NCI-H510A treated with DMSO at 0.1 percent for 48 hours (cell line): Measurements from ENCODE around the gene CSNK2A2.

Experiments used
- DNase-seq: peaks from one replicate; lab custom pipeline; 2025; lab: John Stamatoyannopoulos, UW

The CSNK2A2 gene

DNA sequence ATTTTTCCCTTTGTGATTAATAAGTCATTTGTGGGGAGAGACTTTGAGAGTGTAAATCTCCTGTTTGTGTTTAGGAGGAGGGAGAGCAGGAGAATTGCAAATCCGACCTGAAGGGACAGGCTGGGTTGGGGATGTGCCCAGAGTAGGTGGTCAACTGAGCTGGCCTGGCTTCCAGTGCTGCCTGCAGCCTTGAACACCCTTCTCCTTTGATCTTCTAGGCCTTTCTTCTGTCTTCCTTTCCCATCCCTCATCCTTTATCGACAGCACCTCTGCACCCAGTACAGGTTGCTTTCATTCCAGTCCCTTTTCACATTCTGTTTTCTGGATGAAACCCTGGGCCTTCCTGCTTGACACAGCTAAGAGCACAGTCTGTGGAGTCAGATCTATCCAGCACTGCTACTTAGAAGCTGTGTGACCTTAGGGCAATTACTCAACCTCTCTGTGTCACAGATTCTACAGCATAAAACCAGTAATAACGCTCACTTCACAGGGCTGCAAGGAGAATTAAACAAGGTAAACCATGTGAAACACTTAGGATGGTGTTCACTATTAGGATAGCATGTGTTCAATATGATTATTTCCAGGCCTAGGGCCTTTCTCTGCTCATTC is 1.0 kb upstream of the CSNK2A2 start:
- DNase-seq = no peak

DNA sequence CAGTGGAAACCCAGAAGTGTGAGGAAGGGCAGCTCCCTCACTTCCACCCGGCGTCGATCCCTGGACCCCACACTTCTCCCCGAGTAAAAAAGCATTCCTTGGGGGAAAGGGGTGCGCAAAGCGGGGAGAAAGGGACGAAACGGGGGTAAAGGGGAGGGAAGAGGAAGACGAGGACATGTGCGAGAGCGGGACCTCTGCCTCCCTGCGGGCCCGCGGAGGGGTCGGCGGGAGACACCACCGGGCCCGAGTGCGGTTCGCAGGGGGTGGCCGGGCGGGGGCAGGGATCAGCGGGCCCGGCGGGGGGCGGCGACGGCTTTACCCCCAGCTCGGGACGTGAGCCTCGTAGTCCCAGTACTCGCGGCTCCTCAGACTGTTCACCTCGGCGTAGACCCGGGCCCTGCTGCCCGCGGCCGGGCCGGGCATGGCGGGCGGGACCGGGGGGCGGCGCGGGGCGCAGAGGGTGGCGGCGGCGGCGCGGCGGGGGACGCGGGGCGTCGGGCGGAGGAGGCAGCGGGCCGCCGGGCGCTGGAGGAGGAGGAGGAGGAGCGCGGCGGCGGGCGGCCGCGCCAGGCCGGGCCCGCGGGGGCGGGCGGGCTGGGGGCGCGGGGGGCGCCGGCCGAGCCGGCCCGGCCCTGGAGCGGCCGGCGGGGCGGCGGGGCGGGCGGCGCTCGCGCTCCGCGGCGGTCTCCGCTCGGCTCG is 443 bp downstream of the CSNK2A2 start:
- DNase-seq = no peak

GRCh38 chr16:58196898-58197313 is 1.0 kb downstream of the CSNK2A2 start:
- DNase-seq = no peak

DNA sequence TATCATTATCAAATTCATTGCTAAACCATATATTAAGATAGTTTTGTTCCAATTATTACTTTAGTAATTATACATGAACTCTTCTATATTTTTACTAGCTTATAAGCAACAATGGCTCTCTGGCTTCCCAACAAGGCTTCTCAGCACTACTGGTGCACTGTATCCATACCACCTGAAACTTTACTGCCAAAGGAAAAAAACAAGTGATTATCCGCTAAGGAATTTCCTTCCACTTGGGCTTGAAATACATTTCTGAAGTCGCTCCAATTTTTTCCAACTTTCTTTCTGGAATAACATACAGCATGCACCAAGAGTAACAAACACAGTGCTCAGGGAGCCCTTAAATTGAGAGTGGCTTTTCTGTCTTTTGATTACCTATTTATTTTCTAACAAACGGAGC is 2.1 kb downstream of the CSNK2A2 start:
- no peak for DNase-seq

DNA sequence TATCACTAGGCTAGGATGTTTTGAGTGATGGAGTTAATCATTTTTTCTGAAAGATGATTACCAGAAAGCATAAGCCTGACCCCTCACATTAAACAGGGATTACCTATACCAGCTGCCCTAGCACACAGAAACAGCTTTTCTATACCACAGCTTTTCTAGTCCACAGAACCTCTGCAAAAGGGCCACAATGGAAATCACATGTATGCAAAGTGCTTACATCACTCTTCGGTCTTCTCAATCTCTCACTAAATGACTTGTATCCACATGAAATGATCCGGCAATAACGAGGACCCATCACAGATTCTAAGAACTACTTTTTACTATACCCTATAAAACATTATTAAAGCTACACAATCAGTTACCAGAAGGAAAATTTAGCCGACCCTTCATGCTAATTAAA is 2.6 kb downstream of the CSNK2A2 start:
- no peak for DNase-seq

DNA sequence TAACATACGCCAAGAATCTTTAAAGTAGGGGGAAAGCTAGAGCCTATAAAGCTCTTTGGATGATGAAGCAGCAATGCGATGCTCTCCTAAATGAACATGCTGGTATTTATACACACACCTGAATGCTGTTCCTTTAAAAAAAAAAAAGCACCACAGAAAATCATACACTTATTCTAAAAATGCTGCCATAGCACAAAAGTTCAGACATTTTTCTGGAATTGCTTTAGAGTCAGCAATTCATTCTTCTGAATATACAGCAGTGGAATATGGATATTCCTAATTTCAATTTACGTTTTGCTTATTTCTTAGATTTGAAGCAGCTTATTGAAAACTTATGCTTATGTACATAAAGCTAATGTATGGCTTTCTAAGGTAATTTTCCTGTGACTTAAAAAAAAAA is 3.1 kb downstream of the CSNK2A2 start:
- DNase-seq = no peak

DNA sequence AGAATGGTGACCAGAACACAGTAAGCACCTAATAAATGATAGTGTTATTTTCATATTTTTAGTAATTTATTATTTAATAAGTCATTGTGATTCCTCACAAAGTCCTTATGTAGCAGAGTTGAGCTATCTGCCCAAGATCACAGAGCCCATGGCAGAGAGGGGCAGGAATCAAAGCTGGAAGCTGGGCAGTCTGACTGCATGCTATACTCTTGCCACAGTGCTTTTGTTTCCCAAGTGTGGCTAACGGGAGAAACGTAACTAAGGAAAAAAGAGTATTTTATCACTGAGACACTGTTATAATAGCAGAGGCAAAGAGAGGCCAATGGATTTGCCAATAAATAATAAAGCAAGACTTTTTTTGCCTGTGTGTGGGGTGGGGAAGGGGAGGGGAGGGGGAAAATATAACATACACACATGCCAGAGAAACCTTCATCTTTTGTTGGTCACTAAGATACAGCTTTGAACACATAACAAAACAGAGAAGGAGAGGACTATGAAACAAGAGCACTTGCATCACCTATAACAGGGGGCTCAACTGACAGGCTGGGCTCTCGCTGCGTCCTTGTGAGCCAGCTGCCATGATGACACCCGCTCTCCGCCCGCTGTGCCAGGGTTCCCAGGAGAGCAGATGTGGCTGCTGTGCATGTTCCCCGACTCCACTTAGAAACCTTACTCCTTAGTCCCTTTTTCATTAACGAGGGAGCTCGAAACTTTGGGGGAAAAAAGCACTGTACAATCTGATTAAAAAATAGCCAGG is 10.1 kb downstream of the CSNK2A2 start:
- DNase-seq = no peak

DNA sequence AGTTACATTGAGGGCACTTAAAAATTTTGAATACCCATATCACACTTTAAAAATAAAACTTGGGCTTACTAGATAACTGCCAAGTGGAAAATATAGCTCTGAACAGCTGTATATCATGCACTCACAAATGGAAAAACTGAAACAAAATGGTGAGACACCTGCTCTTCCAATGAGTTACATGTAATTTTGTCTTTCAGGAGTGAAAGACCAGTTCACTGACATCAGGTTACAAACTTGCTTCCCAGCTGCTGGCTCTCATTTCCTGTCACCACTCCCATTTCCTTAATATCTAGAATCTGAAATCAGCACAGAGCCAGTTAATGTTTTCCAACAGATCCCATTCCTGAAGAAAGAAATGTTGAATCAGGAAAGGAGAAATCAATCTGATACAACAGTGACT is 10.8 kb downstream of the CSNK2A2 start:
- DNase-seq = no peak

DNA sequence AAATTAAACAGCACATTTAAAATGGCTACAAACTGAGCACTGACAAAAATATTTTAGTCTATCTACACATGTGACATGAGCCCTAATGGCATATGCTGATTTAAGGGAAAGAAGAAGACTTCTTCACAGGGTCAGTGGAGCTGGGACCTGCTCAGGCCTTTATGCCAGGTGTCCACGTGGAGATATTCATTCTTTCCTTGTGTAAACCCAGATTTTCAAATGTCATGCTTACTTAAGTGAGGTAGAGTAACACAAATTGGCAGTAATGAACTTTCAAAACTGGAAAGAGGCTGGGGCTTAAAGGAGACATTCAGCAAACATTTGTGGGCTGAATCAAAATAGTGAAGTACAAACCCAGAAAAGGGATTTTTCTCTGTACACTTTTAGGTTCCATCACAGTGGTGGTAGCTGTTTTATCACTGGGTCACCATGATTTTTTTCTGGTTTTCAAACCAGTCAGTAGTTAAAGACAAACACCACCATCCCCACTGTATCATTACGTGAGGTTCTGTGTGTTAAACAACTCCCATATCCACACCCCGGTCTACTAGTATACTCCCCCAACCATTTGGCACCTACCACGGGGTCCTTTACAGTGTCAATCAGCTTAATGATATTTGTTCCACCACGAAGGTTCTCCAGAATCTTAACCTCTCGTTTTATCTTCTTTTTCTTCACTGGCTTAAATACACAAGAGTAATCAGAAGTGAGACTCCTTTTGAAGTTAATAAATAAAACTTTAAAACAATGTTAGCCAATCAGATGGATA is 11.5 kb downstream of the CSNK2A2 start:
- DNase-seq = no peak

- DNase-seq = no peak
Measured at GRCh38 chr16:58177353-58177710, 20.6 kb downstream of the CSNK2A2 start.

- no peak for DNase-seq
Measured at GRCh38 chr16:58176608-58177352, 21.1 kb downstream of the CSNK2A2 start.

GRCh38 chr16:58170223-58170622 is 27.7 kb downstream of the CSNK2A2 start:
- DNase-seq = no peak

DNA sequence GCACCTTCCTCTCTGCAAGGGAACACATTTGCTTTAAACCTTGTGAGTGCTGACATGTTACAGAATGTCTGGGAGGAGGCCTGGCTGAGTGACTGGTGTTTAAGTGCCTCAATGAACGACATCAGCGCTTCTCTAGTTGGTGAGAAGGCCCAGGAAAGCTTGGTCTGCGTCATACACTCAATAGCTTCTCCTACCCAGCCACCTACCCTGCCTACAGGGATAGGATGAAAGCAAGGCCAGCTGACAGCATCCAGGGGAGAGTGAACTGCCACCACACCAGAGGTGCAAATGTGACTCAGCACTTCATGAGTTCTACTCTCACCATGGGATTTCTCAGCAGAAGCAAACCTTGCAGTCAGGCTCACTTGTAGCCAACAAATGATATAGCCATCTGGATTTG is 37.1 kb downstream of the CSNK2A2 start:
- no peak for DNase-seq

DNA sequence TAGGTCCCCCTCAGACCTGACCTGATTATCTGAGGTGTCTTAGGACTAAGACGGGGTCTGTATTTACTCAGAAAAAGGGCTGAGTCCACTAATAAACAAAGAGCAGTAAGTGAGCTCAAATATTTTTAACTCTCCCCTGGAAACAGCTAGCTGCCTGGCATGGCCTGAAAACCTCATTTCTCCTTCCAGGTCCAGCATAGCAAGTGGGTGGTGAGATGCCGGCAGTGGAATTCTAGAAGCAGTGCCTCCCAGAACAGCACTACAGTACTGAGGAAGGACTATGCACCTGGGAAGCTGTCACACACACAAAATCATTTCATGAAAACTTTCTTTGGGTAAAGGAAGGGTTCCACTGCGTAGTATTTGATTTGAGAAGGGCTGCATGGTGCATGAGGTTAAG is 39.2 kb downstream of the CSNK2A2 start:
- DNase-seq = no peak

DNA sequence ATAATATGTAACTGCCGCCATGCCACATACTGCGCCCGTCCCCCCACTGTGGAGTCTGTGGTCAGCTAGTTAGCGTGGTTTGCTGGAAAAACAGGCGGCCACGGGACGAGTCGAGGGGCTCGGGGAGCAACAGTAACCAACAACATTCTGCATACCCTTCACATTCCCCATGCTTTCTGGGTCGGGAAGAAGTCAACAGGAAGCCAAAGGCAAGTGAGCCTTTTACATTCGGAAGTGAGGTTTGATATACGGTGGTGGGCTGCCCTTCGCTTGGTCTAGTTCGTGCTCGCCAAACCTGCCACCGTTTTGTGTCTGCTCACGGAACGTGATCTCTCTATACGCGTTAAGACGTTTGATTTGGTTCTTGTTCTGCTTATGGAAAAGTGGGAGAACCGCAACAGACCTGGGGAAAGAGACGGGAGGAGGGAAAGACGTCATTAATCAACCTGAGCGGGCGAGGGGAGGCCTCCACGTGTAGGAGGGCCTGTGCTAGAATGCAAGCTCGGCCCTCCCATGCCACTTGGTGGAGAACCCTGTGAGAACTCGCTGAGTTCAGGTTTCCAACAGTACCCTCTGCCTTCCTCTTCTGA is 39.9 kb downstream of the CSNK2A2 start:
- no peak for DNase-seq

- no peak for DNase-seq
Measured at GRCh38 chr16:58157239-58157638, 40.7 kb downstream of the CSNK2A2 start.

- DNase-seq = no peak
Measured at GRCh38 chr16:58155839-58156238, 42.1 kb downstream of the CSNK2A2 start.

DNA sequence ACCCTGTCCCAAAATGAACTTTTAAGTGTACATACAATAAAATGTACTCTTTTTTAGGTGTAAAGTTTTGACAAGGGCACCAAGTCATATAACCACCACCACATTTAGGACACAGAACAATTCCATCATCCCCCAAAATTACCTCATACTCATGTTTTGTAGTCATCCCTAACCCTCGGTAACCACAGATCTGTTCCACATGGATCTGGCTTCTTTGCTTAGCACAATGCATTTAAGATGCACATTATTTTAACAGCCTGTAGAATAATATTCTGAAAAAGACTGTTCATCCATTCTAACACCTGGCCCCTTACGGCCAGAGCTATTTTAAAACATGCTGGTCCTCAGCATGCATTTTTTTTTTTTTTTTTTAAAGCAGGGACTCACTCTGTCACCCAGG is 43.6 kb downstream of the CSNK2A2 start:
- DNase-seq = no peak

DNA sequence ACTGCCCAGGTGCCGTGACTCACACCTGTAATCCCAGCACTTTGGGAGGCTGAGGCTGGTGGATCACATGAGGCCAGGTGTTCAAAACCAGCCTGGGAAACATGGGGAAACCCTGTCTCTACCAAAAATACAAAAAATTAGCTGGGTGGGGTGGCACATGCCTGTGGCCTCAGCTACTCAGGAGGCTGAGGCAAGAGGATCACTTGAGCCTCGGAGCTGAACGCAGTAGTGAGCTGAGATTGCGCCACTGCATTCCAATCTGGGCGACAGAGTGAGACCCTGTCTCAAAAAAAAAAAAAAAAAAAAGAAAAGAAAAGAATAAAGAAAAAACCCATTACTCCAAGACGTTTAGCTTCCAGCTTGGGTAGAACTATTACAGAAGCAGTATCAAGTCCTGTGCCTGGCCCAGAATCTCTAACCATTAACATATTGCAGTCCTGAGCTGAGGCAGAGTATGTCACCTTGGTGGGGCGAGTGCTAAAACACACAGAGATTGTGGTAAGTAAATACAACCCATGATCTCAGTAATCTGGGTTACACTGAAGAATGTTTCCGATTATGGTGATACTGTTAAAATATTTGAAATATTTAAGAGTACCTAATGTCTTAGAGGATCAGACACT is 45.5 kb downstream of the CSNK2A2 start:
- DNase-seq = no peak

- DNase-seq = no peak
Measured at GRCh38 chr16:58148526-58148925, 49.4 kb downstream of the CSNK2A2 start.

GRCh38 chr16:58148099-58148498 is 49.8 kb downstream of the CSNK2A2 start:
- DNase-seq = no peak
